GM19468 (cell line): Measurements from ENCODE around the gene SMARCB1.
A peak's percentile ranks its signal among the peaks of the same experiment; 100 is the strongest.

Source experiments
- ATAC-seq: cut with Tn5 transposase; IDR thresholded peaks from one replicate; pipeline ENCODE4 v1.9.1; 2021; ENCODE audit warnings: mild to moderate bottlenecking, moderate library complexity, moderate number of reproducible peaks; ENCODE audit not compliant: unreplicated experiment; ENCODE audit errors: extremely low read depth

SMARCB1 gene

DNA sequence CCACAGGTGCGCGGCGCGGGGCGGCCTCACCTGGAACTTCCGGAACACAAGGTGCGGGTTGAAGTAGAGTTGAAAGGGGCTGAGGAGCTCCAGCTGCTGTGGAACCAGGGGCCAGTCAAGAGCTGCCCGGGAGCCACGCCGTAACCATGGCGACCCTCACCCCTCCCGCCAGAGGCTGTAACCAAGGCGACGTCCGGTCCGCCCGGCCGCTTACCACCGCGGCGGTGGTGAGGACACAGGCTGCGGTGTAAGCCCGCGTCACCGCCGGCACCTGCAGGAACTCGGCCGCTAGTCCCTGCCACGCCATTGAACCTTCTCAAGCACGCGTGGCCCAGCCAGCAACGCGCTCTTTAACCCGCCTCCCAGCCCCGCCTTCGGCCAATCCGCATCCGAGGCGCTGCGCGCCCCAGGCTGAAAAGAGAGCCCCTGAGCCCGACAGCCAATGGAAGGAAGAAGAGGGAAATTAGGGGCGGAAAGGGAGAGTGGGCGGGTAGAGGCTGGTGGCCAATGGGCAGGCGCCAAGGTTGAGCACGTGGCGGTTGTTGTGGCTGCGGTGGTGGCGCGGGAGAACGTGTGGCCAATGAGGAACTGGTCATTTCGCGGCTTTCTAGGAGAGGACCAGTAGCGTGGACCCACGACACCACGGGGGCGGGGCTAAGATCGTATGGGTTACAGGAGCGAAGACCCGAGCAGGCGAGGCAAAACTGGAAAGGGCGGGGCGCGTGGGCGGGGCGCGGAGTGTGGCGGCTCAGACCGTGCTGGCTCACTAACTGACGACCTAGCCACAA lies 52.1 kb downstream of the SMARCB1 start, which contains the start of gene DERL3:
Gene DERL3, minus strand, starts transcription at position 326 of the 788 bp plus-strand sequence. Its CDS starts 19 bp downstream, at position 307.
- peak; percentile 73 for ATAC-seq

DNA sequence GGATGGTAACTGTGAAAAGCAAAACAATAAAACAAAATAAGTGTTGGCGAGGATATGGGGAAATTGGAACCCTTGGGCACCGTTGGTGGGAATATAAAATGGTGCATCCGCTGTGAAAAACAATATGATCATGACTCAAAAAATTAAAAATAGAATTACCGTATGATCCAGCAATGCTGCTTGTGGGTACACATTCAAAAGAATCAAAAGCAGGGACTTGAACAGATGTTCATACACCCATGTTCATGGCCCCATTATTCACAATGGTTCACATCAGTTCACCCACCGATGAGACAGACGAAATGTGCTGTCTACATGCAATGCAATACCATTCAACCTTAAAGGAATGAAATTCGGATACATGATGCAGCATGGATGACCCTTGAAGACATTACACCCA lies 53.3 kb downstream of the SMARCB1 start:
- no peak for ATAC-seq

DNA sequence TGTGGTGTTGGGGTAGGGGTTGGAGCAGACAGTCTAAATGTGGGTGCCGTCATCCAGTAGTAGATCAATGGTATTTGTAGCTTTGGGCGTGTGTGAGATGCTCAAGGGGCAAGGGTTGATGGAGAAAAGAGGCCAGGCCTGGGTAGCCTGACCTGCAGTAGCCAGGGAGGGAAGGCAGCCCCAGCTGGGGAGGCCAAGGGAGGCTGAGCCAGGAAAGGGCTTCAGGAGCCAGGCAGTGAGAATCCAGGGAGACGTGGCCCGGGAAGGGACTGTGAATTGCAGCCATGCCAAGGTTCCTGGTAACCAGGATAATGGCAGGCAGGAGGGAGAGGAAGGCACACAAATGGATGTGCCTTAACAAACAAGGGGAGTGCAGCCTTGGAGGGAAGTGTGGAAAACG lies 54.5 kb downstream of the SMARCB1 start:
- no peak for ATAC-seq

DNA sequence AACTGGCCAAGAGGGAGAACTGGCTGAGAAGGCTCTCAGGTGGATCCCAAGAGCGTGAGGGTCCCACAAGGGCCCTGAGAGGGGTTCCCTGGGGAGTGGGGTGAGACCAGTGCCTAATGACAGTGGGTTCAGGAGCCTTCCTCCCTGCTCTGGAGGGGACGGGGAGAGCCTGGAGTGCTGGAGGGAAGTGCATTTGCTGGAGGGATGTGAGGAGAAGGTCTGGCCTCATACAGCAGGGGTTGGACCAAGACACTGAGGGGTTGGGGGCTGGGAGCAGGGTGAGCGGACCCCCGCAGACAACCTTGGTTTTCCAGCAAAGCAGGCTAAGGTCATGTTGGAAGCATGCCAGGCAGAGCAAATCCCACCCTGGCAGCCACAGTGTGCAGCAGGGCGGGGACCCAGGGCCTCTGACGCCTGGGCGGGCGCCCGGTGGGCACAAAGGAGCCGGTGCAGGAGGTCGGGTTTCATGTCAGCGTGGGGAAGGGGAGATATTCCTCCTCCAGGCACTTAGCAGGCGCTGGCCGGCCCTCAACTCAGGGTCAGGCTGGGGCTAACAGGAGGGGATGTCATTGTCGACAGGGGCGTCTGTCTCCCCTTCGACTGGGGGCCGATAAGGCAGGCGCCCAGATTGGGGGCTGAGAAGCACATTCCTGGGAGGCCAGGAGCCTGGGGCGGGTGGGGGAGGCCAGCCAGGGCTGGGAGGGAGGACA lies 55.1 kb downstream of the SMARCB1 start:
- no peak for ATAC-seq

DNA sequence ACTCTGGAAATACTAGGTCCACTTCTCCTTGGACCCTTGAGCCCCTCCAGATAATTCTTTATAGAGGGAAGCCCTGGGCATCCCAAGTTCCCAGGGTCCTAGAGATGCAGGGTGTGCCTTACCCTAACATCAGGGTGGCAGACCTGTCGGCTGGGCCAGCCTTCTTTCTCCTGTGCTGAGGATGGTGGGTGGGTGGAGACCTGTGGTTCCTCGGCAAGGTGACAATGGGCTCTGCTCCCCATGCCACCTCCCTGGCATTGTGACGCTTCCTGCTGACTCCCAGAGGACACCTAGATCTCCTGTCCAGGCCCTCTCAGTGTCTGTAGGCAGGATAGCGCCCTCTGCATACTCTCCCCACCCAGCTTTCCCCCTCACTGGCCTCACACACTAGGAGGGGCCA lies 55.8 kb downstream of the SMARCB1 start:
- ATAC-seq, result no peak

DNA sequence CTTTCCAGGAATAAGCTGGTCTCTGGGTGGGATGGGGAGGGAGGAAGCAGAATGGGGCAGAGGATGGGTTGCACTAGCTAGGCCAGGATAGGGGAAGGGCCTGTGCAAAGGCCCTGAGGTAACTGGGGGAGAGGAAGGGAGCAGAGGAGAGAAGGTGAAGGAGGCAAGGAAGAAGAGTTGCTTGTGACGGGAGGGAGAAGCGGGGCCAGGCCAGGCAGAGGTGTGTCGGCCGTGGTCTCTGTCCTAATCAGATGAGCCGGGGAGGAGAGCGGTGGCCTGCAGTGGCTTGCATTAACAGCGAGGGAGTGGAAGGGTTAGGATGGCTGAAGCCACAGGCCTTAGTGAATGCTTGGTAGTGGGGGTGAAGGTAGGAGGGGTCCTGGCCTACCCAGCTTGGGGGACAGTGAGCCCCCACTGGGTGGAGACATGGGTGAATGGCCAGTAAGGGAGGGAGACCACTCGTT lies 58.0 kb downstream of the SMARCB1 start:
- no peak for ATAC-seq

DNA sequence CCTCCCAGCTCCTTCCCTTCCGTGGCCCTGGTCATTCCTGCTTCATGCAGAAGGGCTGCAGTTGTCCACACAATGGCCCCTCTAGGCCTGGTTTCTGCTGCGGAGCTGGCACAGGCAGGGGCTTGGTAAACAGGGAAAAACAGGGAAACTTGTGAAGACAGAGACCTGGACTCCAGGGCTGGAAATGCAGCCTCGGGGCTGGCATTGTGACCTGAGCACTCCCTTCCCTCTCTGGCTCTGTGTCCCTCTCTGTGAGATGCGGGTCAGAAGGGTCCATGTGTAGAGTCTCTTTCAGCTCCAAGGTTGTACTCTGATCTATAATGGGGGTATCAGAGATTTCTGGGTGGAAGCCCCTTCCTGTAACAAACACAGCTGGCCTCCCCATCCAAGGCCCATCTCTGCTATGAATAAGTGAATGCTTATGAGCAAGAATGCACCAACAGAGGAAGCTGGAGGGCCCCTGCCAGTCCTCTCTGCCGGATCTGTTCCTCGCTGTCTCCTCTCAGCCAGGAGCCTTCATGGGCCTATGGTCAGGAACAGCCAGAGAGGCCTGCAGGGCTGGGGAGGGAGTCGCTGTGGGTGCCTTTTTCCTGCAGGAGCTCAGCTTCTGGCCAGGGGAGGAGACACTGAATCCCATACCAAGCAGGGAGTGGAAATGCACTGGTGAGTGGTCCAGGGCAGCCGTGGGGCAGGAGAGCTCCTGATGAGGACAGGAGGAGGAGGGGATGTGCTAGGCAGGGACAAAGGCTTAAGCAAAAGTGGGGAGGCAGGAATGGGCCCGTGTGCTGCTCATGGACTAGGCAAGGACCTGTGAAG lies 58.7 kb downstream of the SMARCB1 start:
- ATAC-seq, result no peak

DNA sequence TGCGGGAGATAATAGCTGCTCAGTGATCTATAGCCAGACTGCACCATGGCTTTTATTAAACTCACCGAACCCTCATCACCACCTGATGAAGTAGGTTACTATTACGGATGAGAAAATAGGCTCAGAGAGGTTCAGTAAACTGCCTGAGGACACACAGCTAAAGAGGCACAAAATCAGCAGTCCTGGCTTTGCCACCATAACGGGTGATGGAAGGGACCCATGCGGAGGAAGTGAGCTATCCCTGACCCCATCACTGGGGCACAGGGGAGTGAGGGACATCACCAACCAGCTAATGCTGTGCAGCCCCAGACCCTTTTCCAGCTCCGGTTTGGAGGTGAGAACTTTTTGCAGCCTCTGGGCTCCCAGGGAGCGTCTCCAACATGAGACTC lies 59.3 kb downstream of the SMARCB1 start:
- ATAC-seq, result no peak

DNA sequence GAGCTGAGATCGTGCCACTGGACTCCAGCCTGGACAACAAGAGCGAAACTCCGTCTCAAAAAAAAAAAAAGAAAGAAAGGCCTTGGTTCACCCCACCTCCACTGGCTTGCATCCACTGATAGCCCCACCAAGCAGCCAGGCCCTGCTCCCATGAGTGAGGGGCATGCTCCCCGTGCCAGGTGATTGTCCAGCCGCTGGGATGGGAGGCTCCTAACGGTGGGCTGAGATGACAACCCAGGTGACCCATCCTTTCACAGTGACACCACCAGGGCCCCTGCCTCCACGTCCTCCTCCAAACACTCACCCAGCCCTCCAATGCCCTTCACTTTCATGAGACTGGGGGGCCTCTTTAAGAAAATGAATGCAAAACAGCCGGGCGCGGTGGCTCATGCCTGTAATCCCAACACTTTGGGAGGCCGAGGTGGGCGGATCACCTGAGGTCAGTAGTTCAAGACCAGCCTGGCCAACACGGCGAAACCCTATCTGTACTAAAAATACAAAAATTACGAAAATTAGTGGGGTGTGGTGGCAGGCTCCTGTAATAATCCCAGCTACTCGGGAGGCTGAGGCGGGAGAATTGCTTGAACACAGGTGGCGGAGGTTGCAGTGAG lies 60.6 kb downstream of the SMARCB1 start:
- ATAC-seq, result no peak

DNA sequence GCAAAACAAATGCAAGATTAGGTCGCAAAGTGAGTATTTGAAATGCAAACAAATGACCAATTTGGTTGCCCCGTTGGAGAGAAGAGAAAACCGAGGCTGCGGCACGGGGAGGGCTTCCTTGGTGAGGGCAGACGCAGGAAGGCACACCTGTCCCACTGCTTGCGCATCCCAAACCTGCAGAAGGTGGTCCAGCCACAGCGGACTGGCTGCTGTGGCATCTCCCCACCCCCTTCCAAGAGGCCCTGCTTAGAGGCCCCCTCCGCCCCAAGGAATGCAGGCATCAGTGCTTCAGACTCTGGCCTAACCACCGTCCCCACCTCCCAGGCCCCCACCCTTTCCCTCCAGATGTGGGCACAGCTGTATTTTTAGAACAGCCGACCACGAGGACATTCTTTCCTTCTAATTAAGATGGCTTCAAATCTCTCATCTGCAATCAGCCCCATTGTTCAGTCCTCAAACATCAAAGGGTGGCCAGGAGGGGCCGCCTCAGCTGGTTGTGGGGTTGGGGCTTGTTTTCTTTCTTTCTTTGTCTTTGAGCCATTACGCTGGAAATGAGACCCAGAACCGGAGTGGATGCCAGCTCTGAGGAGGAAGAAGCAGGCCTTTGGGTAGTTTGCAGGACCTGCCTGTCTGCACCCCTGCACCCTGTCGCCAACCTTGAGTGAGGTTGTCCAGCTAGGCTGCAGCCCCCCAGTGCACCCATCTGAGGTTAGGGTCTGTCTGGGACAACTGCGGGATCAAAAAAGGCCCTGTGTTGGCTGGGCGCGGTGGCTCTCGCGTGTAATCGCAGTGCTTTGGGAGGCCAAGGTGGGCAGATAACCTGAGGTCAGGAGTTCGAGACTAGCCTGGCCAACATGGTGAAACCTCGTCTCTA lies 61.5 kb downstream of the SMARCB1 start:
- no peak for ATAC-seq

DNA sequence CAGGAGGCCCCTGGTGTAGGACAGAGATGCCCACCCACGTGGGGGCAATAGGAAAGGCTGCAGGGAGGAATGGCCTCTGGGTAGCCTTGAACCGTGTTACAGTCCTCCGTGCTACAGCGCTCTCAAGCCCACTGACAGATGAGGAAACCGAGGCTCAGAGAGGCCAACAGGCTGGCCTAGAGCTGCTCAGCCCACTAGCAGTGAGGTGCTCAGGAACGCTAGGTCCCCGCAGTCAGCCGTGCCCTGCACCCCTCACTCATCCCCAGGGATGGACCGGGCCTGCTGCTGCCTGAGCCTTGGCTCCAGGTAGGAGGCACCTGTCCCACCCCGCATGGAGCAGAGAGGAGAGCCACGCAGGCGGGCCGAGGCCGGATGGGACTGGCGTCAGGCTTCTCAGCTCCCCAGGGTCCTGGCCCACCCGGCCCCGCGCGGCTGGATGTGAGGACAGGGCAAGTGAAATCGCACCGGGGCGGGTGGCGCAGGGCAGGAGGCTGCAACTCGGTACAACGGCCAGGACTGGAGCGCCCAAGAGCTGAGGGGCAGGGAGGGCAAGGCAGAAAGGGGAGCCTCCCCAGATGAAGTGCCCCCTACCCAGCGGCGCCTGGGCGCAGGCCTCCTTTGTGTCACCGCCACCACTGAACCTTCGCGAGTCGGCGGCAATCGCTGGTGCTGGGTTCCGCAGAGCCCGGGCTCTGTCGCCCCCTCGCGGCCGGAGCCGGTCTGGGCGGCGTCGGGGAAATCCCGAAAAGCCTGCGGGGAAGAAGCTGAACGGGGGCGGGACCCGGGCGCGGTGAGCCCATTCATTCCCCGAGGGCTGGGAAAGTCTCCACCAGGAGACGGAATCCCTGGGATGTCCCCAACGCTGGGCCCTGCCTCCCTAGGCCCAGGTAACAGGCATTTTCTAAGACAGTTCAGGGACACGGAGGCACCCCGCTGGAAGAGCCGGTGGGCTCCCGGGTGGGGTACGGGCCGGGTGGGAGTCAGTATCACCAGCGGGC lies 62.5 kb downstream of the SMARCB1 start:
- ATAC-seq, result no peak

DNA sequence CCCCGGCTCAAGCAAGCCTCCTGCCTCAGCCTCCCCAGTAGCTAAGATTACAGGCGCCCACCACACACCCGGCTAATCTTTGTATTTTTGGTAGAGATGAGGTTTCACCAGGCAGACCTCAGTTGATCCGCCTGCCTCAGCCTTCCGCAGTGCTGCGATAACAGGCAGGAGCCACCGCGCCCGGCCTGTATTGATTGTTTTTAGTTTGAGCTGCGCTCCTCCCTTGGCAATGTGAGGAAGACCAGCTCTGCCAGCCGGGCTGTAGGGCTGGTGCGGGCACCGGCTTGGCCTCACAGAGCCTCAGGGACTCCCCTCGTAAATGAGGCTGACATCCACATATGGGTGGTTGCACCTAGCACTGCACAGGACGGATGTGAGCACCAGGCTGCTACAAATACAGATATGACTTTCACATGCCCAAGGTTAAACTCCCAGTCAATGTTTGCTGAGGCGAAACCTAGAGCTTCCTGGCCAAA lies 63.4 kb downstream of the SMARCB1 start:
- no peak for ATAC-seq

DNA sequence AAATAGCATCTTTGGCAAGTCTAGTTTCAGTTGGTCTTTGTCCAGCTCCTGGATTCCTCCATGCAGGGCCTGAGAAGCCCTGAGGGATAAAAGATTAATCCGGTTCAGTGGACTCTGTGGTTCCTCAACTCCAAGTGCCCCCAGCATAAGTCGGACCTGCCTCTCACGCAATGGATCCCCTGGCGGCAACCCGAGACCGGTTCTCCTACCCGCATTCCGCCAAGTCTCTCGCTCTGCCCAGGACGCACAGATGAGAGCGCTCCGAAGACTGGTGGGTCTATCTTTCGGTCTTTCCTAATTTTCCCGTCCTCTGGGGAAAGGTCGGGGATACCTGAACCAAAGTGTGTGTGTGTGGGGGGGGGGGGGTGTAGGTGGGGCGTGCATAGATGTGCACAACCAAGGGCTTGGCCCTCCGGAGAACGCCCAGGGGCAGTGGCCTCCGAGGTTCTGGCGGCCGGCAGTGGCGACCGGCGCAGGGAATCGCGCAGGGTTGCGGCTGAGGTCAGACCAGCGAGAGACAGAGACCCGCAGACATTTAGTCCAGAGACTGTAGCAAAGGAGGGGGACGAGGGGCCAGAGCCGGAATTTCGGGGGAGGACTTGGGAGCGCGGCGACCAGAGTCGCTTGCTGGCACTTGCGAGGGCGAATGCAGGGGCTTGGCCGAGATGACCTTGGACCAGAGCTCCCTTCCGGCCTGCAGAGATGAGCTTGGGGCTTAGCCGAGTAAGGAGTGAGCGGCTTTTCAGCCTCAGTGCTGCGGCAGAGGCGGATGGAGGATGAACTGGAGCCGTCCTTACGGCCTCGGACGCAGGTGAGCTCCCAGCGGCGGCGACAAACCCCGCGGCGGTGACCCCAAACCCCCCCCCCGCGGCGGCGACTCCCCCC lies 70.2 kb downstream of the SMARCB1 start:
- ATAC-seq, result no peak

DNA sequence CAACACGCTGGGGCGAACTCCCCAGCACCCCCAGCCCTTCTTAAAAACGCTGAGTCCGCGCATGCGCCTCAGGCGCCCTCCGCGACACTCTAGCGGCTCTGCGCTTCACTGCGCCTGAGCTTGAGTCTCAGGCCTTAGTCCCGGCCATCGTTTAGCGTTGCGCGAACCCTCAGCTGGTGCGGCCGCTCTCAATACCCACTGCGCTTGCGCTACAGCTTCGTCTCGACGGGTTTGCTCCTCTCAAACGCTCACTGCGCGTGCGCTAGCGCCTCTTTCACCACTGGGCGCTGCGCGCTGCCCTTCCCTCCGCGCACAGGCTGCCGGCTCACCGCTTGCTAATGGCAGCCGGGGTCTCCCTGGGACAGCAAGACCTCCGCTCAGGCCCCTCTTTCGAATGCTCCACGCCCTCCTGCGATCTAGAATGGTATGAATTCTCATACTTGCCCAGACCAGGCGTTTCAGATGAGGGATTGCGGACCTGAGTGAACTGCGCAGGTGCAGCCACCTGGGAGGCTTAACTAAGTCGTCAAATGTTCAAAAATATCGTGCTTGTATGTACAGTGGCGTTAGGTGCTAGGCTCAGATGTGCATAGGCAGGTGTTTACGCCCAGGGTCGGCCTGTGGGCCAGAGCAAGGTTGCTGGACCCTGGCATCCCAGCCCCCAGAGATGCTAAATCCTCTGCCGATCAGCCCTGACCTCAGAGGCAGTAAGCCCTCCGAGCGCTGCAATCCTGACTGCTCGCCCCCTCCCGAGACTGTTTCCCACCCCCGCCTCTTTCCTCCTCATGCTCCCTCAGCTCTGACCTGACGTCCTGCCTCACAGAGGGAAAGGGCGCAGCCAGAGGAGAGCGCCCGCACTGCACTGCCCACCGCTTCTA lies 71.1 kb downstream of the SMARCB1 start, which contains the start of gene SLC2A11:
Gene SLC2A11, plus strand, starts transcription at position 270 of the 878 bp plus-strand sequence. Its CDS starts 125 bp downstream, at position 395.
- peak; percentile 93 for ATAC-seq

DNA sequence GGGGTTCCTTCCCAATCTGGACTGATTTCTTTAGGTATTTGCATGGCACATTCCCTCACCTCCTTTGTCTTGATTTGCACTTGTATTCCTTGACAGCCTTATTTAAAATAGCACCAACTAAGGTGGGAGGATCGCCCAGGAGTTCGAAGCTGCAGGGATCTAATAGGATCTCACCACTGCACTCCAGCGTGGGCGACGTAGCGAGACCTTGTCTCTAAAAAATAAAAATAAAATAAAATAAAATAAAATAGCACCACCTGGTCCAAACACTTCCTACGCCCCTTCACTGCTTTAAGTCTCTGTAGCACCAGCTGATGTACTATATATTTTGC lies 71.7 kb downstream of the SMARCB1 start:
- no peak for ATAC-seq

DNA sequence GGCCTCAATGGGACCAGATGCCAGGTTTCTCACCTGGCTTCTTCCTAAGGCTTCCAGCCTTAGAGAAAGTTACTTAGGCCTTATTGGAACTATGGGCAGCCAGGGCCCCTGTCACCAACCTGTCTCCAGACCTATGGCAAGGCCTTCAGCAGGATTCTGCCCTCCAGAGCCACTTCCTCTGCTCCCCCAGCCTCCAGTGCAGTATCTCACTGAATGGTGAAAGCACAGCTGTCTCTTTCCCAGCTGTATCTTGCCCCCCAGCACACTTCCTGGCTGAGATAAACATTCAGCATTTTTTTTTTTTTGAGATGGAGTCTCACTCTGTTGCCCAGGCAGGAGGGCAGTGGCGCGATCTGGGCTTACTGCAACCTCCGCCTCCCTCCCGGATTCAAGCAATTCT lies 72.4 kb downstream of the SMARCB1 start:
- ATAC-seq, result no peak
